Epidermal melanocyte (primary cell): ENCODE measurements around the gene POC1A.
"Not testable (repeated sequence)": the region's sequence is repeated elsewhere in the genome, so short reads cannot be mapped to it uniquely, and the experiment has no call there.

Experiments used
- DNase-seq: peaks from one replicate; pipeline ENCODE4 v3.0.0; 2011; ENCODE audit warnings: low spot score; ENCODE audit not compliant: insufficient read length

Gene POC1A

DNA sequence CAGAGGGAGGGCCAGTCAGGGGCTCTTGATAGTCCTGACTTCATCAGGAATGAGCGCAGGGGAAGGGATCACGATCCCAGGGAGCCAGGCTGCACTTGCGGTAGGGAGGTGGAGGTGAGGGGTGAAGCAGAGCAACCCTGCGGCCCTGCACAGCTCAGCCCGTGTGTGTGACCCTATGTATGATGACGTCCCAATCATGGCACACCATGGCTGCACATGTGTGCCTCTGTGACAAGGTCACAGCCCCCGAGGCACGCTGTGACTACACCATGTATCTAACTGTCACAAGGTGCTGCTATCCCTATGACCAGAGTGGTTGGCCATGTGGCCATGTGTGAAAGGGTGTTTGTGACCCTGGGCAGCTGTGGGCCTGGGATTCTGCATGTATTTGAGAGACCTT is 30.5 kb upstream of the POC1A start:
- DNase-seq, result no peak

DNA sequence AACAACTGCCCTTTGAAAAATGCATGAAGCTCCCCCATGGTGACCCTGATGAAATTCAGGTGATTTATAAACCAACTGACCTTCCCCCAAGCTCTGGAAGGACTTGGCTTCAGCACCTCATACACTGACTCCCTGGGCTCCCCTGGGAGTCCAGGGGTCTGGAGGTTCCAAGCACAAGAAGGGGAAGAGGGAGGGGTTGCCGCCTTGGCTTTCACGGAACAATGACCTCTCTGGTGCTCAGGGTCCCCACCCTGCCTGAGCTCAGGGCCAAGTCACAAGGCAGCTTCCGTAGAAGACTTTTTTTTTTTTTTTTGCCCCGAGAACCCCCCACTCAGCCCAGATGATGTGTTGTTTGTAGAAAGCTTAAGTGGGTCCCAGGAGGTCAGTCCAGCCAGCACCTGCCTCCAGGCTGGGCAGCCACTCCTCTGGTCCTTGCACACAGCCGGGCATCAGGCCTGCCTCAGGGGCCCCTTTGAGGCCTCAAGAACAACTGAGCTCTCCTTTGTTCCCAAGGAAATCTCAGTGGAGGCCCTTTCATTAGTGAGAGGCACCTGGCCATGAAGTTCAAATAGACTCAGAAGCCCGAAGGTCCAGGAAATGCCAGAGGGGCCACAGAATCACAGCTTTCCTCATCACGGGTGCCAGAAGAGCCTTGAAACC is 29.7 kb upstream of the POC1A start:
- DNase-seq, result no peak

DNA sequence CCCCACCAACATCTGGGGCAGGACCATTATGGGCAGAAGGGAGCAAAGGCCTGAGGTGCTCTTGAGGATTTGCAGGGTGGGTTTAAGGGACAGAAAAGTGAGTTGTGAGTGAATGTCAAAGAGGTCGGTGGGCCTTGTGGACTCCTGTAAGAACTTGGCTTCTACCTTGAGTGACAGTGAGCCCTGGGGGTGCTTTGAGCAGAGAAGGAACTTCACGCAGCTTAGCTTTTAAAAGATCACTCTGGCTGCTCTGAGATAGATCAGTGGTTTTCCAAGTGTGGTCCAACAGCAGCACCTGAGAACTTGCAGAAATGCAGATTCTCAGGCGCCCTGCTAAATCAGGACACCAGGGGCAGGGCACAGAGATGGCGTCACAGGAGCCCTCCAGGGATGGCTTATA is 28.5 kb upstream of the POC1A start:
- DNase-seq, result no peak

DNA sequence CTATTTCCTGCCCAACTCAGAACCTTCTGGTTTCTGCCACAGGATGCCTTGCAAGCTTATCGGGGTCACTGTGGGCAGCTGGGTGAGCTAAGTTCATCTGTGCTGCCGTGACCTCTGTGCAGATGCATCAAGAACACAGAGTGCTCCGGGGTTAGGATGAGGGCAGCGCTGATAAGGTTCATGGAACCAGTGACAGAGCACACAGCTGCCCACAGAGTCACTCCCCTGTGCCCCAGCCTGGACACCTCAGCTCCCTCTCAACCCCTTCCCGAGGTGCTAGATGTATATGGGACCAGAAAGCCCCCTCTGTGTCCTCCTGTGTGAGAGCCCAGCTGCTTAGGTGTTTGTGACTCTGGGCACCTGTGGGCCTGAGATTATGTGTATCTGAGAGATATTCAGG is 28.0 kb upstream of the POC1A start:
- no peak for DNase-seq

DNA sequence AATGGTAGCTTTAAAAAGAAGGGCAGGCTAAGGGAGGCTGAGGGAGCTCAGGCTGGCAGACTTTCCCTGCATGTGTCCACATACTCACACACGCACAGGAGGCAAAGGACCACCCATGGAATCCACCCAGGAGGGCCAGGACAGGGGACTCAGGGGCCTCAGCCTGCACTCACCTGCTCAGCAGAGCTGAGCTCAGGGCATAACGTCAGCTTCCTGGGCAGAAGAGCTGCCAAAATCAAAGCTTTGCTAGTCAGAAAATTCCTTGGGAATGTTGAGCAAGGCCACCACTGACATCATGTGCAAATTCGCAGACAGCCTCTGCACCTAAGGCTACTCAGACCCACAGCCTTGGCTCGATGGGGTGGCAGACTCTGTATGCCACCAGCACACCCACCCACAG is 27.3 kb upstream of the POC1A start:
- no peak for DNase-seq

DNA sequence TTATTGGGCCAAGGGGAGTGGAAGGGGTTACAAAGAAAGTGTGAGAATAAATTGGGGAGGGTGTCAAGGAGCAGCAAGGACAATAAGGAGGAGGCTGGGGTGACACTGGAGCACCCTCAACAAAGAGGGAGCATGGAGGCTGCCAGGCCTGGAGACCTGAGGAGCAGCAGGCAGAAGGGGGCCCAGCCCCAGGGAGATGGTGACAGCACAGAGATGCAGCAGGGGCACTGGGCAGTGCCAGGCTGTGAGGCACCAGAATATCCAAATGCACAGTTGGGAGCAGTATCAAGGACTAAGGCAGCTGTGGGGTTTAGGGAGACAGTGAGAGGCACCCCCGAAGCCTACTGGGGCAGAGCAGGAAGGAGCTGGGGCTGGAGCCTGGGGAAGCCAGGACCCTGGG is 24.3 kb upstream of the POC1A start:
- no peak for DNase-seq

DNA sequence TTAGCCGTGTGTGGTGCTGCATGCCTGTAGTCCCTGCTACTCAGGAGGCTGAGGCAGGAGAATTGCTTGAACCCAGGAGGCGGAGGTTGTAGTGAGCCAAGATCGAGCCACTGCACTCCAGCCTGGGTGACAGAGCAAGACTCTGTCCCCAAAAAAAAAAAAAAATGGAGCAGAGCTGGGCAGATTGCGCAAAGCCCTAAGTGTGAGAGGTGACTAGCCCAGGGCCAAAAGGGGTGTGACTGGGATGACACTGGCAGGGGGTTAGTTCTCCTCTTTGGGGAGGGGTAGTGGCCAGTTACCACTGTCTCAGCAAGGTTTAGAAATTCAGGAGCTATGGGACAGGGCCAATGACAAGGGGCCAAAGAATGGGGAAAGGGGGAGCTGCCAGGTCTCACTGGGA is 23.9 kb upstream of the POC1A start:
- not testable (repeated sequence) for DNase-seq

DNA sequence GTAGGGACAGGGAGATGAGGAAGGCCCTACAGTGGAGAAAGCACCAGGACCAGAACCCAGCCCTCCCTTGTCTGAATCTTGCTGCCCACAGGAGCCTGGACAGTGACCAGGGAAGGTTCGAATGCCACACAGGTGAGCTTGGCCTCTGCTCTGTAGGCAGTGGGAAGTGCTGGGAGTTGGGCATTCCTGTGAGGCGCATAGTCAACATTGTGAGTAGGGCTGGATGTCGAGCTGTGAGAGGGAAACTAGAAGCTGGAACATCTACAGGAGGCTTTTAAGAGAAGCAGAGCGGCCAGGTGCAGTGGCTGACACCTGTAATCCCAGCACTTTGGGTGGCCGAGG is 23.4 kb upstream of the POC1A start:
- DNase-seq, result no peak

DNA sequence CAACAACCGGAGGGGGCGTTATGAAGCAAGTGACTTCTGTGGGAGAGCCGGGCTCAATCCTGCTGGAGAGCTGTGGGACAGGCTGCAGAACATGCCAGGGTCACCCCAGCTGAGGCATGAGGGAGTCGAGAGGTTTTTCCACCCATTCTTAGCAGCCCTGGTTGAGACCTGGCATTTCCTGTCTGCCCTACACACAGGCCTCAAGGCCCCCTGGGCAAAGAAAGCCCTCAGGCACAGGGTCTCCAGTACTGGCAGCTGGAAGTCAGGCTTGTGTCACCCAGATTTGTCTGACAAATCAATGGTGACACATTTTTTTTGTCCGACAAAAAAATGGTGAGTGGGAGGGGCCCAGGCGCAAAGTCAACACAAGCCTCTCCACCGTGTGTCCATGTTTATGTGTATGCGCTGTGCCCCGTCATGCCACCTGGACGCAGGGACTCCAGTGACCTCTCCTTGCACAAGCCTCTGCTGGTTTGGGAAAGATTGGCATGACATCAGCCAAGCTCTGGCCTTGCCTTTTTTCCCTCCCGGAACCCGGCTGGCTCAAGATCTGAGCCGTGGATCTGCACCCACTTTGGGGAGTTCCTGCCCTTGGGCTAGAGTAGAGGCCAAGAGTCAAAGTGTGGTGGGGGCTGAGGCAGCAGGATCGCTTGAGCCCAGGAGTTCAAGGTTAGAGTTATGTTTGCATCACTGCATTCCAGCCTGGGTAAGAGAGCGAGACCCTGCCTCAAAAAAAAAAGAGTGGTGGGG is 22.9 kb upstream of the POC1A start:
- no peak for DNase-seq

DNA sequence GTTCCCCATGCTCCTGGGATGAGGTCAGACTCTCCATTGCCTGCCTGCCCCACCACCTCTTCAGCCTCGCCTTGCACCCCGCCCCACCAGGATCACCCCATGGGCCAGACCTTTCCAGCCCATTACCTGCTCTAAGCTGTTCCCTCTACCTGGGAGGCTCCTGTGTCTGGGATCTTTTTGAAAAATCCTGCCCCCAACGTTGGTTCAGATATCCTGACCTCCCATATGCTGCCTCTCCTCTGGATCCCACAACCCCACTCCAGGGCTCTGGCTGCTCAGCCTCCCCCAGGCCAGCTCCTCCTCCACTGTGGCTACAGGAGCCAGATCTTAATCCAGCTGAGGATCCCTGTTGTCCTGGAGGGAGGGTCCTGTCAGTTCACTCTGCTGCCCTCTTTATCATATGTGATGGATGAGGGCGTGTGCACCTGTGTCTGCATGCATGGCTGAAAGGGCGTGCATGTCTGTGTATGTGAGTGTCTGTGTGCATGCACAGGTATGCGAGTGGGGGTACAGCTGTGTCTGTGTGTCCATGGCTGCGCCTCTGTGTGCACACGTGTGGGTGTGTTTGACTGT is 22.0 kb upstream of the POC1A start:
- no peak for DNase-seq

DNA sequence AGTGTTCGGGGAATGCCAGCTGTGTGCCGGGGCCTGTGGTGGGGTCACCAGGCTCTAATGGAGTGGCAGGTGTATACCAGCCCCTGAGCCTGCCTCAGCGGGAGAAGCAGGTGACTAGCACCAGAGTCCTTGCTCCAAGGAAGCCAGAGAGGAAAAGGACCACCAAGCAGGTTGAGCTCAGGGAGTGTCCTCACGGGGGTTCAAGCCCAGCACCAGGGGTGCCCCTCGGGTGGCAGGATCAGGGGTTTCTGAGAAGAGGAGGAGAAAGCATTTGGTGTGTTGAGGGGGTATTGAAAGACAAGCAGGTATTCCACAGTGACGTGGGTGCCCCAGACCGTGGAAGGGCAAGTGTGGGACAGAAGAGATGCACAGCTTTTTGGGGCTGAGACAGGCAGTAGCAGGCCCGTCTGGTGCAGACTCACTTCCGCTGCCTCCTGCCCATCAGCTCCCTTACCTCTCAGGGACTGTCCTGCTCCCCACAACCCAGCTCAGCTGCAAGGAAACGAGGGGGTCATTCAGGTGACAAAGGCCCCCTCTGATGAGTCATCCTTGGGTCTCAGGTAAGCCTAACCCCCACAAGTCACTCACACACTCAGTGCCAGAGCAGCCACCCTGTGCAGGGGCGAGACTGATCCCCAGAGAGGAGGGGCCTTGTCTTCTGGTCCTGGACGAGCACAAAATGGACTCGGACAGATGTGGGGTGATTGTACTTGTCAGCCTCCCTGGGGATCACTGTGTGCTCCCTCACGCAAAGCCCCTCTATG is 21.4 kb upstream of the POC1A start:
- DNase-seq, result no peak

DNA sequence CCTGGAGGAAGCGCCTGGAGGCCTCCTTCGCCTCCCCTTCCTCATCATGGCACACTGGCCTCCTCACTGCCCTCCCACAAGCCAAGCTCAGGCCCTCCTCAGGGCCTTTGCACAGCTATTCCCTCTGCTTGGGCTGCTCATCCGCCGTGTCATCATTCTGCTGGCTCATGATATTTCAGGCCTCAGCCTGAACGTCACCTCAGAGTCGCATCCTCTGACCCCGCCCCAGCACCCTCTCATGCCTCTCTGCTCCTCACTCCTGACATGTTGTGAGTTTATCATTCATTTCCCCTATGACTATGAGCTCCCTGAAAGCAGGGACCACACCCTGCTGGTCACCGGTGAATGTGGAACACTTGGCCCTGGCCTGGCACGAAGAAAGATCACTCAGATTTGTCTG is 20.7 kb upstream of the POC1A start:
- DNase-seq, result no peak

DNA sequence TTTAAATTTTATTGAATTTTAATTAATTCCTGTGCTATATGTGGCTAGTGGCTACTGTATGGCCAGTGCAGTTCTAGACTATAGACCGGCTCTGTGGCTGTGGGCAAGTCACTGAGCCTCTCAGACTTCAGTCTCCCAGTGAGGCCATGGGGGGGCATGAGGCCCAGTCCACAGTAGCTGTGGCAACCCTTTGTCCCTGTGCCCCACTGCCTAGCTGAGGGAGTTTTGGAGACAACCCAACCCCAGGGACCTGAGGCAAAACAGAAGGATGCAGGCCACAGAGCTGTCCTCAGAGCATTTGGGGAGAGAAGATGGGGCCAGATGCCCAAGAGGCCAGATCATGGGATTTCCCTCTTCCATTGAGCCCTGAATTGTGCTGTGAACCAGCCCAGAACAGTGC is 18.9 kb upstream of the POC1A start:
- DNase-seq, result no peak

DNA sequence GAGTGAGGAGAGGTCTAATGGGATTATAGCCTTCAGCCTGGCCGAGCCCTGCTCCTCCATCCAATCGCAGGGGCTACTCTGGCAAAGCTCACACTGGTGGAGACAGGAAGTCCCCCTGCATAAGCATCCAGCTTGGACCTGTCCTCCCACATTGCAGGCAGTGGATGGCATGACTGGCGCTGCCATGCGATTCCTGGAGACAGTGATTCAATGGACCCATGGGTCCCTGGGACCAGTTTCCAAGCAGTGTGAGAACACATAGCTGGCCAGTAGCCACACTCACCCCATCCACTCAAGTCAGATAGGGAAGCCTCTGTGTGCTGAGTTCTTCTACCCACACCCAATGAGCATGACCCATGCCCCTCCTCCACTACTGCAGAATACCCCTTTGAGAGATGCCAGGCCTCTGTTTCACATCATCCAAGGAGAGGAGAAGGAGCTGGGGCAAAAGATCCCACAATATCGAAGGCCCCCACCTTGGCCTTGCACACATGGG is 18.1 kb upstream of the POC1A start:
- no peak for DNase-seq

DNA sequence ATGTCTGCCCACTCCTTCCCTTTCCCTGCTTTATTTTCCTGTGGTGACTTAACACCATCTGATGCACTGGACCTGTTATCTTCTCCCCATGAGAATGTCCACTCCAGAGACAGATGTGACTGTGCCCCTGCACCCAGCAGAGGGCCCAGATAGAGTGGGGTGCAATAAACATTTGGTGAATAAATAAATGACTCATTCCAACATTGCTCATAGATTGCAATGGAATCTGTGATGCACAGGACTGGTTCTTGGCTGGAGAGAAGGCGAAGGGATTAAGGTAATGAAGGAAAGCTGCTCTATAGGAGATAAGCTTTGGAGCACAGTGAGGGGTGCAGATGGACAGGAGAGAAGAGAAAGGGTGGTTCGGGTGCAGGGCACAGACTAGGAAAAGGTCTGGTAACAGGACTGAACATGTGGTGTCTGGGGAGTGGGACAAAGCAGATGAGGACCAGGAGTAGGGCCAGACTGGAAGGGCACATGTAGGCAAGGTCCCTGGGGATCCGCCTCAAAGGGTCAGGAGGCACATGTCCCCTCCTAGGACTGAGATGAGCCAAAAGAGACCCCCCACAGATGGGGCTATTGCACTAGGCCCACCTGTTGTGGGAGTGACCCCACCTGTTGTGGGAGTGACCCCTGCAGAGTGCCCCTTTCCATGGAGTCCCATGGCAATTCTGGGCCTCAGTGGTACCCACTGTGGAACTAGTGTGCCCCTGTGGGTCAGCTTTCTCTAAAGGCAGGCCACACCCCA is 17.5 kb upstream of the POC1A start:
- DNase-seq, result no peak

DNA sequence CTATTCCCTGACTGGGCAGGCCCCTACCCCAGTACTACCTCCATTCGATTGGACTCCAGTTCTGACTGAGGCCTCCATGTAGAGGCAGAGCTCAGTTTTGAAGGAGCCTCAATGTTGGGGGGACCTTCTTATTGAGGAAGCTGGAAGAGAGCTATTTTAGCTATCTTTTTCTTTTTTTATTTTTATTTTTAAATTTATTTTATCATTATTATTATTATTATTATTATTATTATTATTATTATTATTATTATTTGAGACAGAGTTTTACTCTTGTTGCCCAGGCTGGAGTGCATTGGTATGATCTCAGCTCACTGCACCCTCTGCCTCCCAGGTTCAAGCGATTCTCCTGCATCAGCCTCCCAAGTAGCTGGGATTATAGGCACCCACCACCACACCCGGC is 16.0 kb upstream of the POC1A start:
- DNase-seq, result not testable (repeated sequence)

DNA sequence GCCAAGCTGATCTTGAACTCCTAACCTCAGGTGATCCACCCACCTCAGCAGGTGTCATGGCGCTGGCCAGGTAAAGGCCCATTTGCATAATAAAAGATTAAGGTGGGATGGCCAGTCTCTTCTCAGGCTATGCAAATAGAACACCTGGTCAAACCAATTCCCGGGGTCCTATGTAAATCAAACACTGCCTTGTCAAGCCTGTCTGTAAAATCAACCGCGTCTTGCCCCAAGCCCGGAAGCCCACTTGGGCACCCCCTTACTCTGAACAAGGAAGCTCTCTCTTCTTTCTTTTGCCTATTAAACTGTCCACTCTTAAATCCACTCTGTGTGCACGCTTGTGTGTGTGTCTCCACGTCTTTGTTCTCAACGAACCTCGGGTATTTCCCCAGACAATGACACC is 13.0 kb upstream of the POC1A start:
- DNase-seq, result no peak

DNA sequence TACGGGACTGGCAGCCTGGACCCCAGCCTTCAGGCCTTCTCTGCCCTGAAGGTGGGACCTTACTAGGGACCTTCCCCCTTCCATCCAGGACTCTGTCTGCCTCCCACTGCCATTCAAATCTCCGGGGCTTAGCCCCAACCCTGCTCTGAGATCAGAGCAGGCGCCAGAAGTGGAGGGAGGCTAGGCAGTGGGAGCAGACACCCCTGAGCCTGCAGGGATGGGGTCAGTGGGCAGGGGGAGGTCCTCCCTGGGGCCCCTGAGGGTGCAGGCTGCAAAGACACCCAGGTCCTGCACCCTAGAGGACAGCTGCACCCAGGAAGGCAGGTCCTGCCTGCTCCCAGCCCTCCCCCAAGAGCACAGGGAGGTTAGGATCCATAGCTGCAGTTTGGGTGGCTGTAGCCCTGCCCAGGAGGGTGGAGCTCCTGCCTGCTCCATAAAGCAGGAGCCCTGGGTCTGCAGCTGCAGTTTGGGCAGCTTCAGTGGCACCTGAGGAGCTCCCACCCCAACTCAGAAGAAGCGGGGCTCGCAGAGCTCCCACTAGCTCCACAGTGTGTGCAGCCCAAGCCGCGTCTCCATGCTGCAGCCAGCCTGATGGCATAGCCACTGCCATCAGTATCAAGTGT is 8.1 kb upstream of the POC1A start:
- DNase-seq, result no peak

DNA sequence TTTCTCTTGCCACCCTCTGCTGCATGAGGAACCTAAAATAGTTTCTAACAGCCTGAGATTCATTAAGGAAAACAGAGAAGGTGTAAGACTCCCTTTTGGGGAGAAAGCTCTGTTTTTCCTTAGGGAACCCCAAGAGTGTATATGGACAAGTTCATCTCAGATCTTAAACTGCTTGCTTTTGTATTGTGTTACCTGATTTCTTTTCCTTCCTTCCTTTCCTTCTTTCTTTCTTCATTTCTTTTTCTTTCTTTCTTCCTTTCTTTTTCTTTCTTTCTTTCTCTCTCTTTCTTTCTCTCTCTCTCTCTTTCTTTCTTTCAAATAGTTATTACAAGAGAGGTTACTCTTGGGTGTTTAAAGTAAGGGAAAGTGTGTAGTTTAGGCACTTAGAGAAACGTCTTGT is 5.3 kb upstream of the POC1A start:
- no peak for DNase-seq

DNA sequence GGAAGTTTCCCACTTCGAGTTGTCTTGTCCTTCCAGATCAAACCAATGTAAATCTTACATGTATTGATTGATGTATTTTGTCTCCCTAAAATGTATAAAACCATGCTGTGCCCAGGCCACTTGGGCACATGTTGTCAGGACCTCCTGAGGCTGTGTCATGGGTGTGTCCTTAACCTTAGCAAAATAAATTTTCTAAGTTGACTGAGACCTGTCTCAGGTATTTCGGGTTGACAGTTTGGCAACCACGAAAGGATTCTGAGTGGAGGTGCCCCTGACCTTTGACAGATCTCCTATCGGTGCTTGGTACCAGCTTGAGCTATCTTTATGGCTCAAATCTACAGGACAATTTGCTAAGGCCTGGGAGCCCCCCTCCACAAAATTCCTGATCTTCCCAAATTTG is 1.7 kb upstream of the POC1A start:
- no peak for DNase-seq
